C4-2B (cell line): Measurements from ENCODE around the gene ZFAND3.

Experiments
- H3K27ac ChIP-seq: fragments of 450-650 bp; 2 replicates; pipeline ENCODE4 v1.5.1; 2017
- CTCF ChIP-seq: fragments of 450-650 bp; conservative IDR thresholded peaks from 2 replicates; pipeline ENCODE4 v1.5.1; 2017; ENCODE audit warnings: mild to moderate bottlenecking
- ZFX ChIP-seq: fragments of 450-650 bp; IDR thresholded peaks from 2 replicates; pipeline ENCODE4 v1.6.1; 2017

Gene ZFAND3

GRCh38 chr6:37799263-37799644, 20.3 kb upstream of the ZFAND3 start:
- TF ChIP-seq CTCF (no peak), ZFX (no peak)
- no peak overlapping the region for H3K27ac ChIP-seq

GRCh38 chr6:37800703-37801604, 18.6 kb upstream of the ZFAND3 start:
- no peak for TF ChIP-seq CTCF
- TF ChIP-seq ZFX: no peak
- H3K27ac ChIP-seq: no peak overlapping the region

- TF ChIP-seq CTCF: no peak
- TF ChIP-seq ZFX: no peak
- H3K27ac ChIP-seq: no peak overlapping the region
These were observed 18.0 kb upstream of the ZFAND3 start for GRCh38 chr6:37801605-37801940.

- no peak overlapping the region for H3K27ac ChIP-seq
- TF ChIP-seq CTCF (no peak), ZFX (no peak)
These were observed 16.7 kb upstream of the ZFAND3 start for GRCh38 chr6:37802810-37803209.

- TF ChIP-seq CTCF: no peak
- TF ChIP-seq ZFX: no peak
- no peak overlapping the region for H3K27ac ChIP-seq
These were observed 14.9 kb upstream of the ZFAND3 start for GRCh38 chr6:37804586-37804985.

GRCh38 chr6:37806213-37806612, 13.3 kb upstream of the ZFAND3 start:
- no peak overlapping the region for H3K27ac ChIP-seq
- no peak for TF ChIP-seq CTCF
- TF ChIP-seq ZFX: no peak

GRCh38 chr6:37807656-37808055, 11.9 kb upstream of the ZFAND3 start:
- no peak overlapping the region for H3K27ac ChIP-seq
- TF ChIP-seq ZFX: no peak
- no peak for TF ChIP-seq CTCF
